ENCODE results near the gene ANKRD18A.

Gene ANKRD18A

DNA sequence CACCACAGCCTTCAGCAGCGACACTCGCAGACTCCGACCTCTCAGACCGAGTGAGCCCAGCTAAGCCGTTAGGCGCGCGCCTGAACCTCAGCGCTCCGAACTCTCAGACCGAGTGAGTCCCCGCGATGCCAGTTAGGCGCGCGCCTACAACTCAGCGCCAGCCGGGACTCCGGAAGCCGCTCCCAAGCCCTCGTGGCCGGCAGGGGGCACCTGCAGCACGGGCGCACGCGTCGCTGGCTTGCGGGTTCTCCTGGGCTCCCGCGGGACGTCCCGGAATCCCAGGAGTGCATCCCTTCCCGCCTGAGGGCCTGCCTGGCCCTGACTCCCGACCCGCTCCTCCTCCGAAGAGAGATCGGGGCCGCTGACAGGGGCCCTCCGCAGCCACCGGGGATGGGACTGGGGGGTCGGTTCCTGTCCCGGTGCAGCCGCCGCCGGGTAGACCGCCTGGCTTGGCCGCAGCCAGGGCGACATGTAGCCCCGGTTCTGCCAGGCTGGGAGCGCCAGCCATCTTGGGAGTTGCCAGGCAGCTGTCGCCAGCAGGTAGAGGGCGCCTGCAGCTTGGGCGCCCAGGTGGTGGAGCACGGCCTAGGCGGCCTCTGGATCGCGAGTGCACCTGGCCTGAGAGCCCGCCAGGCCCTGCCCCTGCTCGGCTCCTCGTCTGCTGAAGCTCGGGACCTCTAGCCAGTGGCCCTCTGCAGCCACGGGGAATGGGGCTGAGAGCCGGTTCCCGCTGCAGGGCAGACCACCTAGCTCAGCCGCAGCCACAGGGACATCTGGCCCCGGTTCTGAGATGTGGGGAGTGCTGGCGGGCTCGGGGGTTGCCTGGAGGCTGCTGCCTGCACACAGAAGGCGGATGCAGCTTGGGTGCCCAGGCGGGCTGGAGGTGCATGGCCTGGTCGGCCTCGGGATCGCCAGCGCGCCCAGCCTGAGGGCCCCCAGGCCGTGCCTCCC lies at the start of gene ANKRD18A:
TSS of gene ANKRD18A (minus strand) at position 114 of the 951 bp plus-strand sequence. CDS start 311 bp downstream, outside the sequence.
- TF ChIP-seq CTCF (IDR thresholded peaks at IDR 0.05; ENCODE audit: control extremely low read depth, extremely low read depth, low read depth, missing control alignments), result peak; percentile 69
- ChIA-PET POLR2A (no interaction called here), CTCF (interaction anchor here (0.8 to 3.9 kb wide), 5 partner anchors 11 to 86 kb away, joined by 3 to 21 read pairs (median 4); no protein-coding TSS in a partner anchor)
- peak; percentile 65 for DNase-seq (ENCODE audit: extremely low spot score)

- POLR2A ChIA-PET, result no interaction called here
- CTCF ChIA-PET, result interaction anchor here (0.8 kb wide), 1 partner anchor 26 kb away, joined by 3 read pairs; no protein-coding TSS in a partner anchor
- no peak for TF ChIP-seq CTCF (IDR thresholded peaks at IDR 0.05; ENCODE audit: control extremely low read depth, extremely low read depth, low read depth, missing control alignments)
- DNase-seq (ENCODE audit: extremely low spot score), result no peak
Observed at GRCh38 chr9:38668791-38669466, 48.5 kb upstream of the ANKRD18A start.

DNA sequence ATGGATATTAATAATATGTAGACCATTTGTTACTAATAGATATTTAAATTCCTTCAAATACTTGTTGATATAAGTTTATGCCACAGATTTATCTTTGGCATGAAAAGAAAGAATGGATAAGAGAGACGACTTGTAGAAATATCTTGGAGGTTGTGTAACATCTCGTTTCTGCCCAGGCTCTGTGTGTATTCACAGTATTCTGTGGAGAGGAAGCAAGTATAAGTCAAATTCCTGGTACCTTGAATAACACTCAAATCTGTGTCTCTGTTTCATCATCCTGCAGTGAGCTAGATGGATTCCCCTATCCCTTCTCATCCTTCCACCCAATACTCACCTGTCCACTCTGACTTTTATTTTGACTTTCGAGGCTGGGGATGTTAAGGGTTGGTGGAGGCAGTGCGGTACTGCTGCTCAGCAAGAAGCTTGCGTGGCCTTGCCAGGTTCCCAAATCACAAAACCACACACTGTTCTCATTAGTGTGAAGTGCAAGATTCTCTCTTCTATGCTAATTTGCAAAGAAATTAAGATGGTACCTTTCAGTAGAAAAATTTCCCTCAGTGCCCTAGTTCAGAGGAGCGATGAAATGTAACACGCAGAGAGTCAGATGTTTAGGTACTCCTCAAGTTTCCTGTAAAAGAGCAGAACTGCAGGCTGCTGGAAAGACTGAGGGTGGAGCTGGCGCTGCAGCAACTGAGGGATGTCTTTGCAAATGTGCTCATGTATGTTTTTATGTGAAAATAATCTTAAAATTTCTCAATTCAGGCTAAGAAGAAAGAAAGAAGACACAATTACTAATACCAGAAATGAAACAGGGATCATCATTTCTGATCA lies 42.6 kb upstream of the ANKRD18A start:
- no peak for DNase-seq (ENCODE audit: extremely low spot score)
- POLR2A ChIA-PET, result no interaction called here
- CTCF ChIA-PET, result no interaction called here
- TF ChIP-seq CTCF (IDR thresholded peaks at IDR 0.05; ENCODE audit: control extremely low read depth, extremely low read depth, low read depth, missing control alignments), result peak; percentile 4

DNA sequence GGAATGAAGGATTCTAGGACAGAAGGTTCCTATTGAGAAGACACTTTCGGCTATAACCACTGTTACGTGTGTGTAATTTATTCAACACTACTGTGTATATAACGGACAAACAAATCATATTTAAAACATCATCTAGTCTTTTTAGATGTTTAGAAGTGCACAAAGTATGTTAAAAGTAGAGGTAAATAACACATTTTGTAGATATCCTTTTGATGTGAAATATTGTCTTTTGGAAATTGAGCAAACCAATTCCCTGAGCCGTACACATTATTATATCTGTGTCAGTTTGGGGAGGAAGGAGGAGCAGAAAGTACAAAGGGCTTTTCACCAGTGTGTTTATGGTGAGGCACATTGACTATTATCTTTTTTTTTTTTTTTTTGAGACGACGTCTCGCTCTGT lies 39.1 kb upstream of the ANKRD18A start:
- no peak for DNase-seq (ENCODE audit: extremely low spot score)
- POLR2A ChIA-PET, result no interaction called here
- TF ChIP-seq CTCF (IDR thresholded peaks at IDR 0.05; ENCODE audit: control extremely low read depth, extremely low read depth, low read depth, missing control alignments), result no peak
- CTCF ChIA-PET, result interaction anchor here (1.4 to 1.9 kb wide), 2 partner anchors 9 to 48 kb away, joined by 4 to 6 read pairs; no protein-coding TSS in a partner anchor

- POLR2A ChIA-PET, result no interaction called here
- TF ChIP-seq CTCF (IDR thresholded peaks at IDR 0.05; ENCODE audit: control extremely low read depth, extremely low read depth, low read depth, missing control alignments), result no peak
- CTCF ChIA-PET, result interaction anchor here (0.6 to 1.7 kb wide), 2 partner anchors 8 to 15 kb away, joined by 3 read pairs; no protein-coding TSS in a partner anchor
- no peak for DNase-seq (ENCODE audit: extremely low spot score)
Observed at GRCh38 chr9:38656896-38657295, 36.5 kb upstream of the ANKRD18A start.

- no peak for TF ChIP-seq CTCF (IDR thresholded peaks at IDR 0.05; ENCODE audit: control extremely low read depth, extremely low read depth, low read depth, missing control alignments)
Observed at GRCh38 chr9:38652486-38652885, 32.1 kb upstream of the ANKRD18A start.

More at GRCh38 chr9:38652486-38652885, 32.1 kb upstream of the ANKRD18A start:
- DNase-seq (ENCODE audit: extremely low spot score), result no peak
- POLR2A ChIA-PET, result no interaction called here
- CTCF ChIA-PET, result no interaction called here

All from GM10248 (cell line).